HG02610 (cell line): ENCODE results near the gene C16orf90.

Experiments used
- ATAC-seq: cut with Tn5 transposase; IDR thresholded peaks from one replicate; pipeline ENCODE4 v1.9.1; 2021; ENCODE audit warnings: mild to moderate bottlenecking, moderate library complexity; ENCODE audit not compliant: unreplicated experiment

The C16orf90 gene

GRCh38 chr16:3467921-3468320 lies 27.4 kb downstream of the C16orf90 start:
- ATAC-seq: no peak

- no peak for ATAC-seq
Measured at GRCh38 chr16:3467182-3467581, 28.1 kb downstream of the C16orf90 start.

GRCh38 chr16:3465911-3466584 lies 29.2 kb downstream of the C16orf90 start:
- no peak for ATAC-seq

GRCh38 chr16:3465301-3465700 lies 30.0 kb downstream of the C16orf90 start:
- ATAC-seq: no peak

- ATAC-seq: no peak
Measured at GRCh38 chr16:3461151-3461550, 34.1 kb downstream of the C16orf90 start.

GRCh38 chr16:3460585-3460984 lies 34.7 kb downstream of the C16orf90 start:
- ATAC-seq: no peak

GRCh38 chr16:3460121-3460520 lies 35.2 kb downstream of the C16orf90 start:
- ATAC-seq: no peak

- ATAC-seq: no peak
Measured at GRCh38 chr16:3459401-3460090, 35.7 kb downstream of the C16orf90 start.

GRCh38 chr16:3458852-3459361 lies 36.4 kb downstream of the C16orf90 start:
- no peak for ATAC-seq

- peak; percentile 8 for ATAC-seq
Measured at GRCh38 chr16:3458278-3458851, 36.9 kb downstream of the C16orf90 start.

- ATAC-seq: peak; percentile 72
Measured at GRCh38 chr16:3457434-3458252, 37.6 kb downstream of the C16orf90 start.

GRCh38 chr16:3454631-3455147 lies 40.6 kb downstream of the C16orf90 start:
- no peak for ATAC-seq

- ATAC-seq: no peak
Measured at GRCh38 chr16:3454093-3454492, 41.2 kb downstream of the C16orf90 start.

GRCh38 chr16:3444032-3444388 lies 51.3 kb downstream of the C16orf90 start:
- ATAC-seq: no peak
